ENCODE measurements around the gene TRIM45. TPM values are rescaled to one million over a fixed set of nuclear protein-coding genes. Genes with fewer than 3 reads are reported as not detected.

TRIM45 gene
- total and polyA plus RNA-seq, 2 of the 13 experiments (the other 11 are each of a cell fraction or from before 2014, with no cell fraction given) = 1.9 to 2.3 TPM

DNA sequence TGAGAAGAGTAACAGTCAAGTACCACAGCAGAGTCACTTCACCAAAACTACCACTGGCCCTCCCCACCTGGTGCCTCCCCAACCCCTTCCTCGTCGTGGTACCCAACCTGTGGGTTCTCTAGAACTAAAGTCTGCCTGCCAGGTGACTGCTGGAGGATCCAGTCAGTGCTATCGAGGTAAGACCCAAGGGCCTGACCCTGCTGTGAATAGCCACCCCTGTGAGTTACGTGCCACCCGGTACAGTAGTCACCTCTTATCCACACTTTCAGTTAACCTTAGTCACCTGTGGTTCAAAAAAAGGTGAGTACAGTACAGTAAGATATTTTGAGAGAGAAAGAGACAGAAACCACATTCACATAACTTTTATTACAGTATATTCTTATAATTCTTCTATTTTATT, 44.9 kb downstream of the TRIM45 start:
- Histone ChIP-seq H4K20me1 (ENCODE audit: insufficient read depth, low read length) (no peaks in the 10 kb centered on the region), H2AFZ (ENCODE audit: low read length) (no peak overlapping the region), H3K79me2 (ENCODE audit: insufficient read depth, low read length) (no peaks in the 10 kb centered on the region), H3K4me3 (replicated peaks in 1 of 3; ENCODE audit: insufficient read depth in 1 of 3, low read depth in 2 of 3, low read length in 3 of 3) (no peak overlapping the region), H3K27ac (ENCODE audit: extremely low read length, insufficient read depth, low read length) (no peak overlapping the region), H3K36me3 (replicated peaks in 1 of 2; ENCODE audit: control insufficient read depth in 1 of 2, insufficient read depth in 2 of 2, low read length in 2 of 2) (peaks cover 24 to 57% of the 10 kb centered on the region in 2 experiments), H3K9ac (ENCODE audit: insufficient read depth, low read depth, low read length) (no peak overlapping the region), H3K9me3 (ENCODE audit: low read length) (no peaks in the 10 kb centered on the region), H3K4me1 (ENCODE audit: insufficient read depth, low read length) (no peaks in the 10 kb centered on the region), H3K4me2 (ENCODE audit: low read depth, low read length) (no peak overlapping the region), H3K27me3 (ENCODE audit: control insufficient read depth in 1 of 2, insufficient read depth in 2 of 2, low read length in 2 of 2) (no peaks in the 10 kb centered on the region)
- WGBS (ENCODE audit: low lambda C conversion rate) = 98% methylated on average over 5 of the region's 5 CpGs
- no peak for FAIRE-seq
- no peak for TF ChIP-seq ZNF446 (CRISPR knock-in tag; IDR thresholded peaks at IDR 0.05)
- TF ChIP-seq ZNF746 (CRISPR knock-in tag; IDR thresholded peaks at IDR 0.05) = no peak
- TF ChIP-seq, protein P1, sequence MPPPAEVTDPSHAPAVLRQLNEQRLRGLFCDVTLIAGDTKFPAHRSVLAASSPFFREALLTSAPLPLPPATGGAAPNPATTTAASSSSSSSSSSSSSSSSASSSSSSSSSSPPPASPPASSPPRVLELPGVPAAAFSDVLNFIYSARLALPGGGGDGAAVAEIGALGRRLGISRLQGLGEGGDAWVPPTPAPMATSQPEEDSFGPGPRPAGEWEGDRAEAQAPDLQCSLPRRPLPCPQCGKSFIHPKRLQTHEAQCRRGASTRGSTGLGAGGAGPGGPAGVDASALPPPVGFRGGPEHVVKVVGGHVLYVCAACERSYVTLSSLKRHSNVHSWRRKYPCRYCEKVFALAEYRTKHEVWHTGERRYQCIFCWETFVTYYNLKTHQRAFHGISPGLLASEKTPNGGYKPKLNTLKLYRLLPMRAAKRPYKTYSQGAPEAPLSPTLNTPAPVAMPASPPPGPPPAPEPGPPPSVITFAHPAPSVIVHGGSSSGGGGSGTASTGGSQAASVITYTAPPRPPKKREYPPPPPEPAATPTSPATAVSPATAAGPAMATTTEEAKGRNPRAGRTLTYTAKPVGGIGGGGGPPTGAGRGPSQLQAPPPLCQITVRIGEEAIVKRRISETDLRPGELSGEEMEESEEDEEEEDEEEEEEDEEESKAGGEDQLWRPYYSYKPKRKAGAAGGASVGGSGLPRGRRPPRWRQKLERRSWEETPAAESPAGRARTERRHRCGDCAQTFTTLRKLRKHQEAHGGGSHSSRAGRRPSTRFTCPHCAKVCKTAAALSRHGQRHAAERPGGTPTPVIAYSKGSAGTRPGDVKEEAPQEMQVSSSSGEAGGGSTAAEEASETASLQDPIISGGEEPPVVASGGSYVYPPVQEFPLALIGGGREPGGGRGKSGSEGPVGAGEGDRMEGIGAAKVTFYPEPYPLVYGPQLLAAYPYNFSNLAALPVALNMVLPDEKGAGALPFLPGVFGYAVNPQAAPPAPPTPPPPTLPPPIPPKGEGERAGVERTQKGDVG (CRISPR knock-in tag; IDR thresholded peaks at IDR 0.05; ENCODE audit: borderline replicate concordance) = no peak
- no peak for TF ChIP-seq ZNF652 (CRISPR knock-in tag; IDR thresholded peaks at IDR 0.05; ENCODE audit: borderline replicate concordance, low read depth)
- intact Hi-C loops (cut with micrococcal nuclease; ENCODE audit: unreplicated experiment) (no loop called here), in situ Hi-C loops (cut with HindIII; ENCODE audit: extremely low pct_ligation_motif_present, low pct_unique_long_range_greater_than_20kb) (no loop called here)
- DNase-seq (ENCODE audit: low spot score) = no peak
- no peak for ATAC-seq
- no TSS peak for BruUV-seq (replicated peaks)
- CTCF ChIA-PET (ENCODE audit: low intra/inter-chr PET ratio, low total read pairs) = no interaction called here
- POLR2A ChIA-PET = no interaction called here

DNA sequence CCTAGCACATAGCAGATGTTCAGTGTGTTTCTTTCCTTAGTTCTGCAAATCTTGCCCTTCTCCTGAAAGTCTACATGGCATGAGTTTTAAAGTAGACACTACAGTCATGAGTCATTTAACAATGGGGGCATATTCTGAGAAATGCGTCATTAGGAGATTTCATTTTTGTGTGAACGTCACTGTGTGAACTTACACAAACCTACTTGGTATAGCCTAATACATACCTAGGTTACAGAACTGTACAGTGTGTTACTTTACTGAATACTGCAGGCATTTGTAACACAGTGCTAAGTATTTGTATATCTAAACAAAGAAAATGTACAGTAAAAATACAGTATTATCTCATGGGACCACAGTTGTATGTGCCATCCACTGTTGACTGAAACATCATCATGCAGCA, 51.4 kb downstream of the TRIM45 start:
- H3K27ac ChIP-seq (ENCODE audit: extremely low read length, insufficient read depth, low read length) = no peak overlapping the region
- intact Hi-C loops (cut with micrococcal nuclease; ENCODE audit: unreplicated experiment) (no loop called here), in situ Hi-C loops (cut with HindIII; ENCODE audit: extremely low pct_ligation_motif_present, low pct_unique_long_range_greater_than_20kb) (no loop called here)
- H3K9me3 ChIP-seq (ENCODE audit: low read length) = no peaks in the 10 kb centered on the region
- H2AFZ ChIP-seq (ENCODE audit: low read length) = no peak overlapping the region
- peaks cover 2 to 14% of the 10 kb centered on the region in 2 experiments for H3K36me3 ChIP-seq (replicated peaks in 1 of 2; ENCODE audit: control insufficient read depth in 1 of 2, insufficient read depth in 2 of 2, low read length in 2 of 2)
- no peaks in the 10 kb centered on the region for H3K27me3 ChIP-seq (ENCODE audit: control insufficient read depth in 1 of 2, insufficient read depth in 2 of 2, low read length in 2 of 2)
- no peaks in the 10 kb centered on the region for H3K4me1 ChIP-seq (ENCODE audit: insufficient read depth, low read length)
- no peak overlapping the region for H3K9ac ChIP-seq (ENCODE audit: insufficient read depth, low read depth, low read length)
- no peaks in the 10 kb centered on the region for H3K79me2 ChIP-seq (ENCODE audit: insufficient read depth, low read length)
- POLR2A ChIA-PET = no interaction called here
- H3K4me2 ChIP-seq (ENCODE audit: low read depth, low read length) = no peak overlapping the region
- H3K4me3 ChIP-seq (replicated peaks in 1 of 3; ENCODE audit: insufficient read depth in 1 of 3, low read depth in 2 of 3, low read length in 3 of 3) = no peak overlapping the region
- no peak for FAIRE-seq
- DNase-seq (ENCODE audit: low spot score) = no peak
- no peak for ATAC-seq
- CTCF ChIA-PET (ENCODE audit: low intra/inter-chr PET ratio, low total read pairs) = no interaction called here
- no peaks in the 10 kb centered on the region for H4K20me1 ChIP-seq (ENCODE audit: insufficient read depth, low read length)
- no TSS peak for BruUV-seq (replicated peaks)
- 96% methylated on average over 2 of the region's 2 CpGs for WGBS (ENCODE audit: low lambda C conversion rate)
- TF ChIP-seq, protein P2, sequence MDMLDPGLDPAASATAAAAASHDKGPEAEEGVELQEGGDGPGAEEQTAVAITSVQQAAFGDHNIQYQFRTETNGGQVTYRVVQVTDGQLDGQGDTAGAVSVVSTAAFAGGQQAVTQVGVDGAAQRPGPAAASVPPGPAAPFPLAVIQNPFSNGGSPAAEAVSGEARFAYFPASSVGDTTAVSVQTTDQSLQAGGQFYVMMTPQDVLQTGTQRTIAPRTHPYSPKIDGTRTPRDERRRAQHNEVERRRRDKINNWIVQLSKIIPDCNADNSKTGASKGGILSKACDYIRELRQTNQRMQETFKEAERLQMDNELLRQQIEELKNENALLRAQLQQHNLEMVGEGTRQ (IDR thresholded peaks at IDR 0.05; ENCODE audit: low read depth, low read length) = no peak
- TF ChIP-seq, protein P2 (CRISPR knock-in tag; IDR thresholded peaks at IDR 0.05; ENCODE audit: borderline replicate concordance) = no peak
- TF ChIP-seq, protein P3, sequence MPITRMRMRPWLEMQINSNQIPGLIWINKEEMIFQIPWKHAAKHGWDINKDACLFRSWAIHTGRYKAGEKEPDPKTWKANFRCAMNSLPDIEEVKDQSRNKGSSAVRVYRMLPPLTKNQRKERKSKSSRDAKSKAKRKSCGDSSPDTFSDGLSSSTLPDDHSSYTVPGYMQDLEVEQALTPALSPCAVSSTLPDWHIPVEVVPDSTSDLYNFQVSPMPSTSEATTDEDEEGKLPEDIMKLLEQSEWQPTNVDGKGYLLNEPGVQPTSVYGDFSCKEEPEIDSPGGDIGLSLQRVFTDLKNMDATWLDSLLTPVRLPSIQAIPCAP (CRISPR knock-in tag; IDR thresholded peaks at IDR 0.05; ENCODE audit: low read depth) = no peak
- TF ChIP-seq, protein P4, sequence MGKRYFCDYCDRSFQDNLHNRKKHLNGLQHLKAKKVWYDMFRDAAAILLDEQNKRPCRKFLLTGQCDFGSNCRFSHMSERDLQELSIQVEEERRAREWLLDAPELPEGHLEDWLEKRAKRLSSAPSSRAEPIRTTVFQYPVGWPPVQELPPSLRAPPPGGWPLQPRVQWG (CRISPR knock-in tag; IDR thresholded peaks at IDR 0.05; ENCODE audit: borderline replicate concordance, low read depth) = no peak
- TF ChIP-seq U2AF2 (IDR thresholded peaks at IDR 0.05; ENCODE audit: low read depth, low read length) = no peak

Measured in HepG2 (cell line).